ENCODE results near the gene SNX9. TPM values are rescaled to one million over a fixed set of nuclear protein-coding genes. Genes with fewer than 3 reads are reported as not detected.

Gene SNX9
- total and polyA plus RNA-seq, 7 donors = 42.6 to 72.6 (median 63.0) TPM

- Histone ChIP-seq H3K27ac (no peak overlapping the region), H3K9me3 (no peaks in the 10 kb centered on the region), H3K4me3 (no peak overlapping the region), H3K4me1 (peaks cover 0 to 58% (median 43%) of the 10 kb centered on the region in 4 donors), H3K36me3 (no peaks in the 10 kb centered on the region), H3K27me3 (no peaks in the 10 kb centered on the region)
- intact Hi-C loops (cut with DNase I) = no loop called here
- 96% methylated on average over 2 of the region's 2 CpGs for WGBS, 2 donors
- no peak for TF ChIP-seq POLR2A (IDR thresholded peaks at IDR 0.05)
- no peak for TF ChIP-seq POLR2AphosphoS5 (IDR thresholded peaks at IDR 0.05)
- TF ChIP-seq EP300 (IDR thresholded peaks at IDR 0.05) = no peak
- TF ChIP-seq CTCF (IDR thresholded peaks at IDR 0.05) = no peak
- no peak for DNase-seq
These were observed 7.9 kb downstream of the SNX9 start for GRCh38 chr6:157831018-157831369.

GRCh38 chr6:157831424-157832249 lies 8.6 kb downstream of the SNX9 start:
- H3K4me3 ChIP-seq = no peak overlapping the region
- WGBS, 2 donors = 65 to 82% methylated on average over 3 of the region's 3 CpGs
- TF ChIP-seq POLR2A (IDR thresholded peaks at IDR 0.05) (no peak), EP300 (IDR thresholded peaks at IDR 0.05) (no peak)
- no peaks in the 10 kb centered on the region for H3K9me3 ChIP-seq
- H3K27ac ChIP-seq = no peak overlapping the region
- intact Hi-C loops (cut with DNase I) = no loop called here
- DNase-seq = no peak
- H3K36me3 ChIP-seq = no peaks in the 10 kb centered on the region
- H3K27me3 ChIP-seq = no peaks in the 10 kb centered on the region
- H3K4me1 ChIP-seq = peaks cover 0 to 58% (median 43%) of the 10 kb centered on the region in 4 donors

GRCh38 chr6:157832250-157832967 lies 9.4 kb downstream of the SNX9 start:
- intact Hi-C loops (cut with DNase I) = no loop called here
- Histone ChIP-seq H3K27me3 (no peaks in the 10 kb centered on the region), H3K4me1 (peaks cover 0 to 58% (median 44%) of the 10 kb centered on the region in 4 donors), H3K4me3 (no peak overlapping the region), H3K27ac (no peak overlapping the region), H3K36me3 (no peaks in the 10 kb centered on the region), H3K9me3 (no peaks in the 10 kb centered on the region)
- WGBS, 2 donors = 77 to 82% methylated on average over 3 of the region's 3 CpGs
- DNase-seq = no peak
- TF ChIP-seq CTCF (IDR thresholded peaks at IDR 0.05) = no peak
- TF ChIP-seq POLR2AphosphoS5 (IDR thresholded peaks at IDR 0.05) = no peak
- no peak for TF ChIP-seq EP300 (IDR thresholded peaks at IDR 0.05)
- no peak for TF ChIP-seq POLR2A (IDR thresholded peaks at IDR 0.05)

GRCh38 chr6:157834549-157834948 lies 11.5 kb downstream of the SNX9 start:
- intact Hi-C loops (cut with DNase I) = no loop called here
- H3K4me1 ChIP-seq = peaks cover 0 to 70% (median 58%) of the 10 kb centered on the region in 4 donors
- H3K27ac ChIP-seq = no peak overlapping the region
- WGBS, 2 donors = 94 to 95% methylated on average over 6 of the region's 6 CpGs
- TF ChIP-seq CTCF (IDR thresholded peaks at IDR 0.05) = no peak
- DNase-seq = no peak
- H3K4me3 ChIP-seq = no peak overlapping the region
- no peaks in the 10 kb centered on the region for H3K36me3 ChIP-seq
- no peaks in the 10 kb centered on the region for H3K9me3 ChIP-seq
- H3K27me3 ChIP-seq = no peaks in the 10 kb centered on the region

- no peak overlapping the region for H3K27ac ChIP-seq
- DNase-seq = no peak
- no peaks in the 10 kb centered on the region for H3K9me3 ChIP-seq
- intact Hi-C loops (cut with DNase I) = no loop called here
- H3K4me3 ChIP-seq = no peak overlapping the region
- H3K4me1 ChIP-seq = peaks cover 0 to 65% (median 57%) of the 10 kb centered on the region in 4 donors
- H3K27me3 ChIP-seq = no peaks in the 10 kb centered on the region
- H3K36me3 ChIP-seq = no peaks in the 10 kb centered on the region
- 86 to 91% methylated on average over 5 of the region's 5 CpGs for WGBS, 2 donors
- no peak for TF ChIP-seq POLR2A (IDR thresholded peaks at IDR 0.05)
- TF ChIP-seq POLR2AphosphoS5 (IDR thresholded peaks at IDR 0.05) = no peak
- no peak for TF ChIP-seq CTCF (IDR thresholded peaks at IDR 0.05)
- TF ChIP-seq EP300 (IDR thresholded peaks at IDR 0.05) = no peak
These were observed 15.8 kb downstream of the SNX9 start for GRCh38 chr6:157838718-157839430.
